Activated CD8-positive, alpha-beta memory T cell treated with anti-CD3 and anti-CD28 coated beads, Interleukin-2, amount 50 U/mL, for 1 hour (primary cell): ENCODE data around the gene CCT8.
"Not testable (repeated sequence)": the region's sequence is repeated elsewhere in the genome, so short reads cannot be mapped to it uniquely, and the experiment has no call there.

Experiments
- DNase-seq: peaks from one replicate; pipeline ENCODE4 v3.0.0-alpha.2; 2020; ENCODE audit errors: extremely low read depth

CCT8 gene

DNA sequence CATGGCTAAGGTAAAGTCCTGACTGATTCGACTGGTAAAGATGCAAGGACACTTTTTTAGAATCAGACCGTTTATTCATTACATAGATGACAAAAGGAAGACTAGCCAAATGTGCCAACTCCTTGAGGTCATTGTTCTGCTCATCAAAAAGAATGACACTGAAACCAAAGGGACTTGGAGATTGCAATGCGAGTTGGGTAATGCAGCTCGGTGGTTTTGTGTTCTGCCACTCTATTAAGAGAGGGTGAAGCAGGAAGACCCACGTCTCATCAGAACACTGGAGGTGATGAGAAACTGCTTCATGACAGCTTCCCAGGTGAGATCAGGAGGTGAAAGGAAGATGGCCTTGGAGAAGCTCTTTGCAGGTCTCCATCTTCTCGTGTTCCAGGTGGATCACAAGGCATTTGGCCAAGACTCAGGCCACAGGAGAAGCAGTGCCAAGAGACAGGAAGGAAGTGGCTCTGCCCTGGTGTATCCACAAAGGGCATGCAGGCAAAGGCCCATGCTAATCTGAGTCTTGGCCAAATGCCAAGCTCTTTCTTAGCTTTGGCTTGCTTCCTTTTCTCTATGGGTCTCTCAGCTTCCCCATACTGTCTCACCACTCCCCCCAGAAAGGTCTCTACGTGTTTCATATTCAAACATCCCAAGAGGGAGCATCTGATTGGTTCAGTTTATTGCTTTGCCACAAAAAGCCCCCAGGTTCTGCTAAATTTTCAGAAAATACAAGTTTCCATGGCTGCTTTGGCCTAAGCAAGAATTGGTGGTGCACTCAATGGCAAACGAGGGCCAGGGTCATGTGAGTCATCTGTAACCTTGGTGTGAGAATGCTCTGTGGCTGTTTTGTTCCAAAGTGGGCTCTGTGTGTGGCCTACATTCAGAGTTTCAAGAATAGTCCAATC, 5.7 kb upstream of the CCT8 start:
- no peak for DNase-seq

GRCh38 chr21:29077651-29078090, 4.2 kb upstream of the CCT8 start:
- DNase-seq, result no peak

GRCh38 chr21:29076731-29077640, 3.5 kb upstream of the CCT8 start:
- not testable (repeated sequence) for DNase-seq

- DNase-seq, result no peak
Measured at GRCh38 chr21:29075706-29076466, 2.4 kb upstream of the CCT8 start.

DNA sequence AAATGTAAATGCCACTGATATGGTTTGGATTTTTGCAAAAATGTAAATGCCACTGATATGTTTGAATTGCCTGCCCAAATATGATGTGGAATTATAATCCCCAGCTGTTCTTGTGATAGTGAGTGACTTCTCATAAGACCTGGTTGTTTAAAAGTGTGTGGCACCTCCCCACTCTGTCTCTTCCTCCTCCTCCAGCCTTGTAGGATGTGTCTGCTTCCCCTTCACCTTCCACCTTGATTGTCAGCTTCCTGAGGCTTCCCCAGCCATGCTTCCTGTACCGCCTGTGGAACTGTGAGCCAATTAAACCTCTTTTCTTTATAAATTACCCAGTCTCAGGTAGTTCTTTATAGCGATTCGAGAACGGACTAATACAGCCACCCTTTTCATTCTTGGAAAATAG, 1.3 kb upstream of the CCT8 start:
- no peak for DNase-seq

DNA sequence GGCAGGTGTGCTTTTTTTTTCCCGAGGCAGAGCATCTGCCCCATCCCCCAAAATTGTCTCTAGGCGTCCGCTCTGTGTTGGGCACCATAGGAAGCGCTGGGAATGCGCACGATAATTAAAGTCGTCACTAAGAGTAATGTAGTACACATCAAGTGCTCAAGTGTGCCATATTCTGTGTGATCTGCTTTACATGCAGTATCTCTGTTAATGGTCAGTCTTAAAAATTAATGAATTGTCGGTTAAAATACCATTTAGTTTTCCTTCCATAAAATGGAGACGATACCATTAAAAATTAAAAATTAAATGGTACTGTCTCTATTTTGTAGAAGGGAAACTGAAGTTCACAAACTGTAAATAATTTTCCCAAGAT, 544 bp upstream of the CCT8 start:
- no peak for DNase-seq

GRCh38 chr21:29072873-29073221, 601 bp downstream of the CCT8 start:
- DNase-seq, result no peak

GRCh38 chr21:29064850-29065481, 8.5 kb downstream of the CCT8 start:
- no peak for DNase-seq

DNA sequence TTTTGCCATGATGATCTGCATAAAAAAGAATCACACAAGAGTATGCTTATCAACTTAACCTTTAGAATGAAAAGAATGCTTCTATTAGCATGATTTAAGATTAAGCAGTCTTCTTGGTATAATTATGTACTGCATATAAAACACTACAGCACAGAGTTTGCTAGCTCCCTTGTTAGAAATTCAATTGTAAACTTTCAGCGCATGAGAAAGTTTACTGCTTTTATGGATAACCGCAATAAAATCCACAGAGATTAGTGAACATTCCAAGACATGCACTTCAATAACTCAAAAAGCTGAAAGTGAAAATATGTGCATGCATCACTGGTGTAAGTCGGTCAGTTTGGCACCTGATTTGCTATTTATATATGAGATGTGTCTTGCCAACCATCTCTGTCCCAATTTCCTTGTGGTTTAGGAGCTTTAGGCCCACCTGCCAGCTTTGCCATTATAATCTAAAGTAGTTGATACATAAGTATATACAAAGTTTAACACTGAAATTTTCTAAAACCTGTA, 16.9 kb downstream of the CCT8 start:
- DNase-seq, result no peak

DNA sequence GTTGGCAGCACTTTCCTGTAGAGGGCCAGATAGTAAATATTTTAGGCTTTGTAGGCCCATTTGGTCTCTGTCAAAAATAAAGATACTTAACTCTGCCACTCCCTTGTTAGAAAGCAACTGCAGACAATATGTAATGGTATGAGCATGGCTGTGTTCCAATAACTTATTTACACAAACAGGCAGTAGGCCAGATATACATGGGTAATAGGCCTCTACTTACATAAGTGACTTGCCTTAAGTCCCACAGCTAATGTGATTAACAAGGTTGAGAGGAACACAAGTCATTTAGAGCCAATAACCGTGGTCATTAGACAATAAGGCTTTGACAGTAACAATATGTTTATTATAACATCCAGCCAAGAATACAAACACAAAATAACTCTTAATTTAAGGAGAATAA, 17.4 kb downstream of the CCT8 start:
- DNase-seq, result no peak

- no peak for DNase-seq
Measured at GRCh38 chr21:29055080-29055479, 18.4 kb downstream of the CCT8 start.

GRCh38 chr21:29053656-29054055, 19.8 kb downstream of the CCT8 start:
- no peak for DNase-seq

DNA sequence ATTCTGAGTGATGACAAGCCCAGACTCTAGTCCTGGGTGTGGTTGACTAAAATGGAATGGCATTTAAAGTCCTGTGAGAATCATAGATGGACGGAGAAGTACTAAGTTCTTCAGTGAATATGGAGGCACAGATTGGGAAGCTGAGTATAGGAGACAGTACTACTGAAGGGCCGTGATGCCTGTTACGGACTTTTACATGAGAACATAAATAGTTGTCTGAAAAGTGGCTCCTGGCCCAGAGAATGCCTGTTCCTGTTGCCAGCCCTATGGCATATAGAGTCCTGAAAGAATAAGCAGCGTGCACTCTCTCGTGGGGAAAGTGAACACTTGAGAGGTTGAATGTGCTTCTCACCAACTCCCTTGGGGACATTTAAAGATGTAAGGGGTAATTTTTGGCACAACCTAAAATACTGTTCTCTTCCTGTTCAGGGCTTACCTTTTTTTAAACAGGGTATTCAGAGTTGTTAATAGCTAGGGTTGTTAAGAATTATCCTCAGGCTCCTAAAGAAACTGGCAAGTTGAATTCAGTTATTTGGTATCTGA, 20.4 kb downstream of the CCT8 start:
- no peak for DNase-seq

DNA sequence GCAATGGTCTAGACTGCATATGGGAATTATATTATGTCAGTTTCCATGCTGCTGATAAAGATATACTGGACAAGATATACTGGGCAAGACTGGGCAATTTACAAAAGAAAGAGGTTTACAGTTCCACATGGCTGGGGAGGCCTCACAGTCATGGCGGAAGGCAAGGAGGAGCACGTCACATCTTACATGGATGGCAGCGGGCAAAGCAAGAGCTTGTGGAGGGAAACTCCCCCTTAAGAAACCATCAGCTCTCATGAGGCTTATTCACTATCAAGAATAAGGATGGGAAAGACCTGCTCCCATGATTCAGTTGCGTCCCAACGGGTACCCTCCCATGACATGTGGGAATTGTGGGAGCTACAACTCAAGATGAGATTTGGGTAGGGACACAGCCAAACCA, 21.2 kb downstream of the CCT8 start:
- no peak for DNase-seq

GRCh38 chr21:29034678-29035077, 38.8 kb downstream of the CCT8 start:
- DNase-seq, result no peak

- no peak for DNase-seq
Measured at GRCh38 chr21:29033871-29034270, 39.6 kb downstream of the CCT8 start.

- DNase-seq, result no peak
Measured at GRCh38 chr21:29033301-29033700, 40.1 kb downstream of the CCT8 start.

DNA sequence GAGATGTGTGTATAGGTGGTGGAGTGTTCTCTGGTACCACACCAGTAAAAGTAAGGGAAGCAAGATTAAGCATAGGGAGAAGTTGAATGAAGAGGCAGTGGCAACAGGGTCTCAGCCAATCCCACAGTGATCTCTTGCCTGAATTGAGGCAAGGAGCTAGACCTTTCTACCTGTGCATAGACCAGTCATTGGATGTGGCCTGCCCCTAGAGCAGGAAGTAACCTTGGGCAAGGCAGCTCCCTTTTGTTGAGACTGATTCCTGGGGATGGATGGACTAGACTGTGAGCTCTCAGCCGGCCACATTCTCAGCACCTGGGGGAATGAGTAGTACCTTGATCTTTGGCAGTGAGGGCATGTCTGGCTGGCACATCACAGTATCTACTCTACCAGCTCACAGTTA, 42.5 kb downstream of the CCT8 start:
- no peak for DNase-seq

DNA sequence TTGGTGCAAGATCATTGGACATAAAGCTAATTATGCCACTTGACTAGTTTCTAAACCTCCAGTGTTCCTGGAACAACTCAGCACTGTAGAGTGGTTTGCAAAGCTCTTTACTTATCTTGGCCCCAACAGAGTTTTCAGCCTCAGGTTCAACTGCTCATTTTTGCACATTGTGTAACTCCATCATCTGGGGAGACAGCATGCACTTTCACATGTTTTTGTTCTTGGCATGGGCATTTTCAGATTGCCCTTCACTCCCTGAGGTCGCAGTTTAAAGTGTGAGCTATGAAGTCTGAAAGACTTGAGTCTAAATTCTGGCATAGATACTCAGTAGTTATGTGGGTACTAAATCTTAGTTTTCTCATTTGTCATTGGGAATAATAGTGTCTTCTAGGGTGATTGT, 43.9 kb downstream of the CCT8 start:
- no peak for DNase-seq

DNA sequence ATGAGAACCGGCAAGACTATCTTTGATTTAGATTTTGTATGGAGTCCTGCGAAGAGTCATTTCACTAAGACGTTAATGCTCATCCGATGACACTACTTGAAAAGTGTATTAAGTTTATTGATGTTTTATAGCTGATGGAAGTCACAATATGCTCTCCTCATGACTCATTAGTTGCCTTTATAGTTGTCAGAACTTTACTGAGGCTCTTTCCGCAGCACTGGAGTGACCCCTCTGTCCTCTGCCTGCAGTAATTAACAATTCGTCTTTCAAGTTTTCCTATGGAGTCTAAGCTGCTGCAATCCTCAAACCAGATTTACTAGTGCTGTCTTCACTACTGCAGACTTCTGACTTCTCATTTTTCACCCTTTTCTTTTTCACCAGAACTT, 48.1 kb downstream of the CCT8 start:
- DNase-seq, result no peak
